Upper lobe of left lung (tissue), 4 donors: ENCODE measurements around the gene THRSP.

ENCODE experiments used
- EP300 ChIP-seq, 4 donors: sonication (generic); formaldehyde crosslinking; IDR thresholded peaks; one replicate each; pipeline ENCODE4 v1.5.1; 2017; ENCODE audit warnings: antibody characterized with exemption in 4 of 4, control low read depth in 2 of 4
- POLR2A ChIP-seq, 4 donors: fragments of 450-650 bp; IDR thresholded peaks; one replicate each; pipeline ENCODE4 v1.5.1; 2016 to 2017; ENCODE audit warnings: antibody characterized with exemption in 4 of 4, mild to moderate bottlenecking in 2 of 4
- POLR2AphosphoS5 ChIP-seq, 2 donors: sonication (generic); formaldehyde crosslinking; IDR thresholded peaks; one replicate each; pipeline ENCODE4 v1.5.1; 2017; ENCODE audit warnings: antibody characterized with exemption in 2 of 2
- TF ChIP-seq, protein P1 (sequence below), 6 experiments: fragments of 450-650 bp in 4 of 6; fragments of 200-600 bp in 2 of 6; sonication (generic) in 2 of 6; IDR thresholded peaks; one replicate each; pipeline ENCODE4 v1.5.1; 2016 to 2019; ENCODE audit warnings: antibody characterized with exemption in 6 of 6

DNA sequence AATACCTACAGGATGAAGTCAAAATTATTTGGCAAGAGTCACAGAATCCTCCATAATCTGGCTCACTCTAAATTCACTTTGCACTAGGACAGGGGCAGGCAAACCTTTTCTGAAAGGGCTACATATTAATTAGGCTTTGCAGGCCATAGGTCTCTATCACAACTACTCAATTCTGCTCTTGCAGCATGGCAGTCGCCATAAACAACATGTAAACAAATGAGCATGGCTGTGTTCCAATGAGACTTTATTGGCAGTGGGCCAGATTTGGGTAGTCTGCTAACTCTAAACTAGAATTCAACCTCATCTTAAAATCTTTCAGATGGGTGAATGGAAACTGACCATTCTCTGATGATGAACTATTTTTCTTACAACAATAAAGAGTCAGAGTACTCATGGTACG is 5.8 kb downstream of the THRSP start:
- TF ChIP-seq, protein P1, sequence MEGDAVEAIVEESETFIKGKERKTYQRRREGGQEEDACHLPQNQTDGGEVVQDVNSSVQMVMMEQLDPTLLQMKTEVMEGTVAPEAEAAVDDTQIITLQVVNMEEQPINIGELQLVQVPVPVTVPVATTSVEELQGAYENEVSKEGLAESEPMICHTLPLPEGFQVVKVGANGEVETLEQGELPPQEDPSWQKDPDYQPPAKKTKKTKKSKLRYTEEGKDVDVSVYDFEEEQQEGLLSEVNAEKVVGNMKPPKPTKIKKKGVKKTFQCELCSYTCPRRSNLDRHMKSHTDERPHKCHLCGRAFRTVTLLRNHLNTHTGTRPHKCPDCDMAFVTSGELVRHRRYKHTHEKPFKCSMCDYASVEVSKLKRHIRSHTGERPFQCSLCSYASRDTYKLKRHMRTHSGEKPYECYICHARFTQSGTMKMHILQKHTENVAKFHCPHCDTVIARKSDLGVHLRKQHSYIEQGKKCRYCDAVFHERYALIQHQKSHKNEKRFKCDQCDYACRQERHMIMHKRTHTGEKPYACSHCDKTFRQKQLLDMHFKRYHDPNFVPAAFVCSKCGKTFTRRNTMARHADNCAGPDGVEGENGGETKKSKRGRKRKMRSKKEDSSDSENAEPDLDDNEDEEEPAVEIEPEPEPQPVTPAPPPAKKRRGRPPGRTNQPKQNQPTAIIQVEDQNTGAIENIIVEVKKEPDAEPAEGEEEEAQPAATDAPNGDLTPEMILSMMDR (IDR thresholded peaks at IDR 0.05): no peak
- TF ChIP-seq POLR2A (IDR thresholded peaks at IDR 0.05) (no peak), EP300 (IDR thresholded peaks at IDR 0.05) (no peak), POLR2AphosphoS5 (IDR thresholded peaks at IDR 0.05) (no peak)
